GM19043 (cell line): Measurements from ENCODE around the gene ZBTB38.

Source experiments
- ATAC-seq: cut with Tn5 transposase; IDR thresholded peaks from one replicate; pipeline ENCODE4 v1.9.1; 2021; ENCODE audit warnings: low read depth; ENCODE audit not compliant: unreplicated experiment

ZBTB38 gene

DNA sequence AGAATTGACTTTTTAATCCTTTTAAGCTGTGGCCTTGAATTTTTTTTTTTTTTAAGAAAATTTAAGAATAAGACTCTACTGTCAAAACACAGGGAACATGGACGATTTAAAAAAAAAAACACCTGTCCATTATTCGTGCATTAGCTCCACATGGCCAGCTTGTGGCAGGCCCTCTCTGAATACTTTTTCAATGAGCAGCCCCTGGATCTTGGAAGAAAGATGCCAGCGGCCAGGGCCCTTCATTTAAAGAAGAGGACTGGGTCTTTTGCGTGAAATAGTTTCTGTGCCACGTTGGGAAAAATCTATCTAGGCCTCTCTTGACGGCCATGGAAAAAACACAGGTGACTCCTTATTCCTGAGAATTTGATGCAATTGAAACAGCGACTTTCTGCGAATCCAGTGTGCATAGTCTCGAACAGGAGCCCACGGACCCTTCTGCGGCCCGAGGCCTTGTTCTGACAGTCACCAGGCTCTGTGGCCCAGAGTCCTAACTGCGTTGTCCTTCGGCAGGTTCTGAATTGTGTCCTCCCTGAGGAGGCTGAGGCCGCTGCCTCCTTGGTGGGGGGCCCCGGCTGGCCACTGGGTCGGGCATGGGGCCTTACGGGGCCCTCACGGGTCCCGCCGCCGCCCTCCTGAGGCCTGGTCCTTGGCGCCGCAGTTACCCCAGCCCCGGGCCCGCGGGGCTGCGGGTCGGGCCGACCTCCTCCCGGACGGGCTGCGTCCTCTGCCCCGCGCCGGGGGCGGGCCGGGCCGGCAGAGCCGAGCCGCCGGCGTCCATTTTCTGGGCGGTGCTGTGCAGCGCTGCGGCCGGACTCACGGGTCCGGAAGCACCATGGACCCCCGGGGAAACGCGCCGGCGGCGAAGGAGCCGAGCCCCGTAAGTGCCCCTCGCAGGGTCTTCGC is 33.5 kb downstream of the ZBTB38 start:
- peak; percentile 62 for ATAC-seq

DNA sequence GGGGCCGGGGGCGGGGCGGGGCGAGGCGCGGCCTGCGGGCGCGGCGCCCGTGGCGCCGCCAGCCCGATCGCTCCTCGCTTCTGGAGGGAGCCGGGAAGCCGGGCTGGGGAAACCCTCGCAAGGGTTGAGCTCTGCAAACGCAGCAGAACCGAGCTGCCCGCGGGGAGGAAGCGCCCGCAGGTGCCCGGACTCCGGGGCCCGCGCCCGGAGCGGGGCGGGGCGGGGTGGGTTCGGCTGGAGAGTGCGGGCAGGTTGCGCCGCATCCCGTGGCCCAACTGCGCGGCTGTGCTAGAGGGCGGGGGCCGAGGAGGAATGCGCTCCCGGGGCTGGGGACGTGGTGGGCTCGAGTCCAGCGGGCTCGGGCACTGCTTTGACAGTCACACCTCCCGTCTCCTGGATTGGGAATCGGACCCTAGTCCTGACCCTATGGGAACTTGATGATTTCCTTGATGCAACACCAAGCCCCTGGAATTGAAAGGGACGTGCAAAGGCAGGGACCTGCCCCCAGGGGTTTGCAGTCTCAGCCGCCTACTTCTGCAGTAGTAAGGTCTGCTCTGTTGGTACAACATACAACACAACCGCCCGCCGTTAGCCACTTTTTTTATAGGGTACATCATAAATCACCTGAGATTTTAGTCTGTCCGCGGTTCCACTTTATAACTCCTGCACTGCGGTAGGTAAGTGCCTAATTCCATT is 34.3 kb downstream of the ZBTB38 start:
- peak; percentile 45 for ATAC-seq

DNA sequence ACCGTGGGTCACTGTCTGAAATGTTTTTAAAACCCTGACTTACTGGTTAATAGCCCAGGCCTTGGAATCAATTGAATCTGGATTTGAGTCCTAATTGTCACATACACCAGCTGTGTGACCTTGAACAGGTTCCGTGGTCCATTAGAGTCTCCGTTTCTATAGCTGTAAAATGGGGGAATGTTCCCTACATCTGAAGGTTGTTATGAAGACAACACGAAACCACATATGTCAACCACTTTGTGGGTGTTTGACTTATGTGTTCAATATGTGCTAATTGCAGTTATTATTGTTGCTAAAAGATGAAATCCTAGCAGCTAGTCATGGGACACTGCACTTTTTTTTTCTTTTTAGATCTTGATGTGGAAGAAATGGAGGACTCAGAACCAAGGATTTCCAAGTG is 35.3 kb downstream of the ZBTB38 start:
- ATAC-seq: no peak

DNA sequence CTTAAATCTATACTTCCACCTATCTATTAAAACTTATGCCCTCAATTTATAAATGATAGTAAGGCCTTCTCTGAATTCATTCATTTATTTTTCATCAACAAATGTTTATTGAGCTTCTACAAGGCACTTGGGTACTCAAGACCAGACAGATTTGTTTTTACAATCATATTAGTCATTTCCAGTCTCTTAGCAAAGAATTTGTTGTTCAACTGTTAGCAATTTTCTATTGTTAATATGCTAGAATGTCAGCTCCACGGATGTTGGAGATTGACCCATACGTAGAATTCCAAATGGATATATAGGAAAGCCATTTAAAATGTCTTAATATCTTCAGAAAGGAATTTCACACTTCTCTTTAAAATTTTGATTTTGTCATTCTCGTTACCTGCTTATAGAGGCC is 36.7 kb downstream of the ZBTB38 start:
- no peak for ATAC-seq

DNA sequence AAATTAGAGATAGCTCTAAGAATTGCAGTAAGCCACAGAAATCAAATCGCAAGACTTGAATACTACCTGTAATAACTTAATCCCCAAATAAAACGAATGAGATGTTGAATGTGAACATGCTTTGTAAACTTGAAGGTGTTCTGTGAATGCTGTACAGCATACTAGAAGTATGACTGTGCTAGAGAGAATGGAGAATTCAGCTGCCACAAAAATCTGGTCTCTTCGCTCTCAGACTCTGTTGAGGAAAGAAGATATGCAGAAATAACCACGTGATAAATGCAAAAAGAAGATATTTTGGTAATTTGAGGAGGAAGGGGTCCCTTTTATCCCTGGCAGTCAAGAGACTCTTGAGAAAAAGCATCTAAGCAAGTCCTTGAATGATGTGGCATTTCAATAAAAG is 37.3 kb downstream of the ZBTB38 start:
- no peak for ATAC-seq

DNA sequence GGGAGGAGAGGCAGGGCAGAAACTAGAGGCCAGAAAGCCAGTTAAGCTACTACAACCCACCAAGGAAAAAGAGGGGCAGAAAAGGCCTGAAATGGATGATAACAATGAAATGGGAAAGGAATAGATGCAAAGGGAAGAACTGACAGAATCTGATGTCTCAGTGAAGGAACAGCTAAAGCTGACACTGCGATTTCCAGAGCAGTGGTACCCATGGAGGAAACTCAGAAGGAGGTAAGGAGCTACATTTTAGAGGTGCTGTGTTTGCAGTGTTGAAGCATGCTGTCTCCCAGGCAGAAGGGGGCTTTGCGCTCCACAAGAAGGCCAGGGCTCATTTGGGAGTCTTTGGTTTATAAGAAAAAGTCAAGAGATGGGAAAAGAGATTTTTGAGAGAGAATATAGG is 38.0 kb downstream of the ZBTB38 start:
- ATAC-seq: no peak

DNA sequence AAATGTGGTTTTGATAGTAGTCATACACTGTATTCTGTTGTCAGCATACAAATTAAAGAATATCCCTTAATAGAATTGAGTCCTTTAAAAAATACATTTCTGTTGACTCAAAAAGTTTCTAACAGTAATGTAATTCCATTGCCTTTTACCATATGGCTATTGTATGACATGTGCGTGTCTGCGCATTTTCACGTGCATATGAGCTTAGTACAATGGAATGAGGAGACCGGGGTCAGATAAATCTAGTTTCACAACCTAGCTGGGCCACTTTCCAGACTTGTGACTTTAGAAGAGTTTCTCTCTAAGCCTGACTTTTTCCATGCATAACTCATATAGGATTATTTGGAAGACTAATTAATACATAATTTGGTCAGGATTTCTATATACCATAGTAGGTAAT is 38.7 kb downstream of the ZBTB38 start:
- ATAC-seq: no peak

DNA sequence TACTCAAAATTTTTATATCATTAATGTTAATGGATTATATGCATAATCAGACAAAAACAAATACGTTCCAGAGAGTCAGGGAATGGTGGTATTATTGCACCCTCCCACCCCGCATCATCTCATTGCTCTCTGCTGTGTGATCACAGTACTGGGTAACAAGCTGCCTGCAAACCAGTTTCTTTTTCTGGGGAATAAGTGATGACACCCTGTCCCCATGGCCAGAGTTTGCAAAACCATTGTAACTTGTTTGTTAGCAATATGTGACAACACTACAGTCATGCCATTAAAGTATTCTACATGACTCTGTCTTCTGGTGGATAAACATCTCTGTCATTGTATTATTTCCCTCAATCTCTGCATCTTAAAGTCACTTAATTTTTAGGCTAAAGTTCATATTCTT is 39.5 kb downstream of the ZBTB38 start:
- ATAC-seq: no peak

DNA sequence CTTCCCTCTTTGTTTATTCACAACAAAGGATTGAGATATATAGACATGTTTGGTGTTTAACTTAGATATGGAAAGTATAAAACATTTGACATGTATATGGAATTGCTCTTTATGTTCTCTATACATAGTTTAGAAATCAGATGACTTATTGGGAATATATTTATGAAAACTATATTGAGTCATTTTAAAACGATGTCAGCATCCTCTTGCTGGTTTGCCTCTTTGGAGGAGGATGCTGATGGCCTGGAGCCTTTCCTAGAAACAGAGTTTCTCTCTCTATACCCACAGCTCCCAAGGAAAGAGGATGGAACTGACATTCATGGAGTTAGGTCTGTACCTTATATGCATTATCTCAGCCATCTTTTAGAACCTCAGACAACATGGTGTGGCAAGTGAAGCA is 40.3 kb downstream of the ZBTB38 start:
- no peak for ATAC-seq

DNA sequence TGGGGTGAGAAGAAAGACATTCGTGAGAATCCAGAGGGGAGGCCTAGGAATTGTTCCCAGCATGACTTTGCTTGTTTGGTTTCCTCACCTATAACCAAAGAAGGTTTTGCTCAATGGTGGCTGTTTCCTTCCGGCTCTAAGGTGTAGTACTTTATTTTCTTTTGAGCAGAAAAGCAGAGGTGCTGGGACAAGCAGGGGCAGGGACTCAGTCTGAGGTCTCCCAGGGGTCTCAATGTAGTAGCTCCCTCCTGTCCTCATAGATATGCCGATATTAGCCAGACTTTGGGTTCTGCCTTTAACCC is 41.6 kb downstream of the ZBTB38 start:
- no peak for ATAC-seq

DNA sequence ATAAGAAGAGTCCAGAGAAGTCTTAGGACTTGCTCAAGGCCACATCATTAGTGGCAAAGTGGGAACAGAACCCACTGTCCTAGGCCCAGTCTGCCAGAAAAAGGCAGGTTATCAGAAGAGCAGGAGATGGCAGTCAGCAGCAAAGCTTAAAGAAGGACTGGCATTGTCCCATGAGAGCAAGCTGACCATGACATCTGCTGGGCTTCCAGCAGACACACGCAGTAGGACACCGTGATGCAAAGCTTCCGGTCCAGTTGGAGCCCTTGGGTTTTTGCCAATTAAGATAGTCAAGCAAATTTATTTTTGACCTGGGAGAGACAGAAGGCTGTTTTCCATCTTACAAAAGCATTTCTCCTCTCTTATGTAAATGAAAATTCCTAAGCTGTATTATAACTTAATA is 42.1 kb downstream of the ZBTB38 start:
- no peak for ATAC-seq

DNA sequence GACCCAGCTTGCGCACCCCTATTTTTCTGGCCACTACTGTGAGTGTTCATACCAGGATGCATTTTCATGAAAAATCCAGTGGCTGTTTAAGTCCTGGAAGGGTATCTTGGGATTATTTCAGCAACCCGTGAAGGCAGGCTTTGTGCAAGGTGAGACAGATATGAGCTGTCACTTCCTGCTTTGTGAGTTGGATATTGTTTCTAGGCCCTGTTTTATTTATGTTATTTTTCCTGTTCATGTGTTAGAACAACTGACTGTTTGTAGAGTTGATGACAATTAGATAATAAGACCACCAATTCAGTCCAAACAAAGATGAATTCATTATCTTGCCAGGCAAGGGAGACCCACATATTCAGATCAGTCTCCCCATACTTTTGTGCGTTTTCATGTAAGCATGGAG is 42.5 kb downstream of the ZBTB38 start:
- ATAC-seq: no peak

DNA sequence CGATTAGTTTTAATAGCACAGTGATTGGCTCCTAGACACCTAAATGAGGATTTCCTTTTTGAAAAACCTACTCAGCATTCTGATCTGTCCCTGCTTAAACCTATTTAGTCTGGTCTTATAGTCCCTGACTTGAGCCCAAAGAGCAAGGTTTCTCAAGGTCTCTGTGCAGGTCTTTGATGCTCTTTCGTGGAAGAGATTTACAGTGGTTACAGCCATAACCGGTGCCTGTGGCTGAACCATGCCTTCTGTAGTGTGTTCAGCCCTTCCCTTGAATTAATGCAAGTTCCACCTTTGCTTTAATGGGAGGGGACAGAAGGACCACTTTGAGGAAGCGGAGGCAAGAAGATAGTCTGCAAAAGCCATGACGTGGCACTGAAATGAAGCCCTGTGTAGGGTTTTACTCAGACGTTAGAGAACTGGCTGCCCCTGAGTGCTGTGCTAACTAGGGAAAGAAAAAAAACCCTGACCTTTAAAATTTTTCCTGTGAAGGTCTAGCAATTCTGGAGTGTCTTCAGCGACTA is 43.0 kb downstream of the ZBTB38 start:
- no peak for ATAC-seq

DNA sequence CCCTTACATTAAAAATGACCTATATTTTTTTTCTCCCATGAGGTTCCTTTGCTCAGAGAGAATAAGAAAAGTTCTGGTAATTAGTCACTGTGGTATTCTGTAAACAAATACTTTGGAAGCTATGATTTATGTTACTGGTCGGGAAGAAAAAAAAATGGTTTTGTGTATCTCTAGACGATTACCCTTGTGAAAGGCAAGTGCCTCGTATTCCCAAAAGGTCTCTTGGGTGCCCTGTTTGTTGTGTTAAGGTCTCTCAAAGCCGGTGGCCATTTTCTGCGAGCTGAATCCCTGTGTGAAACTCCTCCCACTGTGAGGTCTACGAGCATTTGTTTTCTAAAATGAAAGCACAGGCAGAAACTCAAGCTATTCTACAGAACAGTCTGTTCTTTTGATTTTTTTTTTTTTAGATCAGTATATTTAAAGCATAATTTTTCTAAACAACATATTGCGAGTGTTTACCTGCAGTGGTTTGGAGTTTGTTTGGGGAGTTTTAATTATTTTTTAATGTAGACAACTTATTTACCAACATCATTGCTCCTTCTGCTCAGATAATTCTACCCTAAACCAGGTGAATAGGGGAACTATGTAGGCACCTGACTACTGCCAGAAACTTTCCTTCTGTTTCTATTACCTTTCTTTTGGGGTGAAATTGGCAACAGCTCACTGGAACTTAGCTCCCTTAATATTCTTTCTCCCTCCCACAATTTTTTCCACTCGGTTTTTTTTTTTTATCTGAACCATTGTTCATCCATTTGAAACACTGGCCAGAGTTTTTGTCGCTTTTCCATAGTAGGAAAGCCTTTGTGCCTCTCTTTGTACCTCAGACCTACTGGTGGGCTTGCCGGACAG is 44.0 kb downstream of the ZBTB38 start:
- peak; percentile 52 for ATAC-seq

DNA sequence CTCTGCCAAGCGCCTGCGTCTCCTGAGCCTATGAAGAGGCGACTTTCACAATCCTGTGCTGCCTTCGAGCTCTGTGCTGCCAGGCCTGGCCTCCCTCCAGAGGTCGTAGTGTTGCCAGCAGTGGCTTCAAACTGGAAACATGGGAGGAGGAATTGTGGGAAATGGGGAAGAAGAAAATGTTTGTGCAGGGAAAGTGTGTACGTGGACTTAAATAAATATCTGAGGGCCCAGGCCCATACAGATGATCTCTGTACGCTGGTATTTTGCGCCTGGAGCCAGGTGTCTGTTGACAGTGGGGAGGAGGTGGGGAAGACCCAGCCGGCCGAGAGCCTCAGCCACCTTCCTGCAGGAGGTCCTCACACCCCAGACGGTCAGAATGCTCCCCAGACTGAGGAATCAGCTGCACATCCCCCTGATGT is 44.6 kb downstream of the ZBTB38 start:
- no peak for ATAC-seq

DNA sequence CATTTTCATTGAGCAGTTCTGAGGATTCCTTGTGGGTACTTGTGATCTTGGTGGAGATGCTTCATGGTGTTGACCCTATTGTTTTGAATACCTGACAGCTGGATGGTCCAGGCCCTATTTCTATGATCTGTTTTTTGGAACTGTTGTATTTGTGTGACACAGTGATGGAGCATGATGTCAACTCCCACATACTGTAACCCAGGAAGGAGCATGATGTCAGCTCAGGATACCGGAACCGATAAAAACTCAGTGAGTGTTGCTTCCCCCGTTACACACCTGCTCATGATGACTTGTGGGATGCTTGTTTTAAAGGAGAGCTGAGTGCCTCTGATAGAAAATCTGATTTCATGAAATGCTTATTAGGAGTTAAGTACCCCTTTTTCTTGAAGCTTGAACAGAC is 45.1 kb downstream of the ZBTB38 start:
- no peak for ATAC-seq

DNA sequence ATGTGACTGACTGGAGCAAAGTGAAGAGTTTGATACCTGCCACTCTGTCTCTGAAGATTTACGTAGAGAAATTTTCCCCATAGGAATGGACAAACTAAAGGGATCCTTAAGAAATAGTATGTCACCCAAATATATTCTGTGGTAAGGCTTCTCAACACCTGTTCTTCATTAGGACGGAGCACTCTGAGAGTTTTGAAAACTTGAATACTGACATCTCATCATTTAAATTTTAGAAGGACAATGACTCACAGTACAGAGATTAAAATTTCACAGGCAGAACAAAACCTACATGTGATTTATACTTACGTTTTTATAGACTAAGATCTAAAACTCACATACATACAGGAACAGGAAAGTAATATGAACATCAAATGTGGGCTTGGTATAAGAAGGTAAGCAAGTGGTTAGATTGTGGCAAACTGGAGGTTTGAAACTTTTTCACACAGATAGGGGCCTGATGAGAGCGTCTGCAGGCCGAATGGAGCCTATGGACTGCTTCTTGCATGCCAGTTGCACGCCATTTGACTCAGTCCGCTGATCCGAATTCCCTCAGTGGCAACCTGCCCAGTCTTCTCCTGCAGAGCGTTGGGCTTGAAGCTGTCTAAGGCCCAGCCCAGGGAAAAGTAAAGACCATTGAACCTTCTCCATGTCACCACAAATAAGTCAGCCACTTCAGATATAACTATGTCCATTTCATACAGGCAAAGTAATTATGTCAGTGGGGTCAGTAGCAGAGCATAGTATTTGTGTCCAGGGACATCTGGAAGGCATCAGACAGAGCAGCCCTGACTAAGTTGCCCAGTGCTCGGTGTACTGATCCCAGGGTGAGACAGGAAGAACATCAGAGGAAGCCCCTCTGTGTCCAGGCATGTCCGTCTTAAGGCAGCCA is 45.7 kb downstream of the ZBTB38 start:
- no peak for ATAC-seq

DNA sequence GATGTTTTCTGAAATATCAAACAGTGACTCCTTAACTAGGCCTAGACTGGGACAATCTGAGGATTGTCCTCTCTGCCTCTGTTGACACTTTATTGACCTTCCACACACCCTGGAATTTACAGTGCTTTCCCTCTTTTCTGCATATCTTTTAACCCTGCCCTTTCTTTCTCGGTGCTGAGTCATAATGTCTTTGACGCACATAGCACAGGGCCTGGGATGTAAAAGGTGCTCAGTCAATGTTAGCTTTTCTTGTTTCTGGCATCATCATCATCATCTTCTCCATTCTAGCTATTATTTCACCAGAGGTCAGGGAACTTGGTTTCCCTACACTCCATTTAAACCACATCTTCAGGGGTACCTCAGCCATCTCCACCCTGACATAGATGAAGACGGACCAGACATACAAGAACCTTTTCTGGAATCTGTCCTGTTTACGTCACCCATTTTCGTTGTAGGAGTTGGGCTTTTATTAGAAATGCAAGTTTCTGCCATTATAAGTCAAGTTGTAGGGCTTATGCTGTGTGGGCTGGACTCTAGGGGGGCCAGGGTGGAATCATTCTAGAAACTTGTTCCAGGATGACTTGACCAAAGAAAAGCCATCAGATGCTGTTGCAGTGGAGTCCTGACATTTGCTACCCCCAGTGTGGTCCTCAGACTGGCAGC is 46.6 kb downstream of the ZBTB38 start:
- ATAC-seq: no peak

DNA sequence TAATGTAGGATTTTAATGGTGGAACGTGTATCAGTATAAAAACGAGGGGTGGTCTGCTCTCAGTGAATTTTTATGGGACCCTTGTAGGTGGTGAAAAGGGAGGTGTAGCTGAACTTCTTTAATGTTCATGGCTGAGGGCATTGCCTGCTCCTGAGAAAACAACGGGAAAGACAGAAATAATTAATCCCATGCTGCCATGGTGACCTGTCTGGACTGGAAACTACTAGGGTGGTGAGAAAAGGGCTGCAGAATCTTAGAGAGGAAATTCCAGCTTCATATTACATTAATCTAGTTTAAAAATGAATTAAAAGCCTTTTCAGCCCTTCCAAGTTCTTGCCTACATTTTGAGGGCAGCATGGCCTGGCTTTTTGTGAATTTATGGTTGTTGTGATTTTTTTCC is 47.6 kb downstream of the ZBTB38 start:
- no peak for ATAC-seq
